Kidney (tissue), 14 donors: ENCODE measurements around the gene FGR. TPM values are rescaled to one million over a fixed set of nuclear protein-coding genes. Genes with fewer than 3 reads are reported as not detected.
A peak's percentile ranks its signal among the peaks of the same experiment; 100 is the strongest.

Source experiments
- DNase-seq, 5 donors: peaks; one replicate each; pipeline ENCODE4 v3.0.0-alpha.2; 2013 to 2020
- FAIRE-seq: peaks from 2 replicates; lab custom pipeline; 2012; peaks lifted over from hg19 to GRCh38; lab: Jason Lieb, UNC
- H3K27ac ChIP-seq, 2 donors: one replicate each; pipeline ENCODE4 v1.7.0; 2013; ENCODE audit warnings: low read depth in 2 of 2, low read length in 2 of 2, inconsistent platforms in 1 of 2
- H3K27me3 ChIP-seq: one replicate; pipeline ENCODE4 v1.7.1; 2013; ENCODE audit warnings: low read length, inconsistent platforms; ENCODE audit not compliant: control insufficient read depth, insufficient read depth
- H3K36me3 ChIP-seq, 3 donors: one replicate each; pipeline versions ENCODE4 v1.7.0 to v1.7.1; 2013; ENCODE audit warnings: low read length in 3 of 3, control low read depth in 1 of 3, inconsistent platforms in 1 of 3; ENCODE audit not compliant: insufficient read depth in 3 of 3, control insufficient read depth in 2 of 3
- H3K4me1 ChIP-seq, 3 donors: one replicate each; pipeline versions ENCODE4 v1.7.0 to v1.7.1; 2013; ENCODE audit warnings: low read length in 3 of 3, inconsistent platforms in 1 of 3, low read depth in 1 of 3; ENCODE audit not compliant: control insufficient read depth in 2 of 3, insufficient read depth in 2 of 3
- H3K4me3 ChIP-seq, 3 donors: one replicate each; pipeline versions ENCODE4 v1.7.0 to v1.8.1; 2013; ENCODE audit warnings: low read length in 3 of 3, control low read depth in 1 of 3, inconsistent platforms in 1 of 3
- H3K9ac ChIP-seq, 3 donors: one replicate each; pipeline versions ENCODE4 v1.7.0 to v1.7.1; 2013; ENCODE audit warnings: low read length in 3 of 3, control low read depth in 1 of 3, inconsistent platforms in 1 of 3
- H3K9me3 ChIP-seq, 3 donors: one replicate each; pipeline versions ENCODE4 v1.7.0 to v1.7.1; 2013; ENCODE audit warnings: low read length in 3 of 3, control low read depth in 1 of 3, inconsistent platforms in 1 of 3; ENCODE audit not compliant: control insufficient read depth in 2 of 3, insufficient read depth in 1 of 3
- intact Hi-C: fragments of 100-400 bp; cut with DNase I; formaldehyde crosslinking; loops from one replicate; pipeline ENCODE4 v1.11.1; 2022
- polyA plus RNA-seq: library from polyadenylated mRNA; stranded (reverse); fragments of 350-450 nt; fragmentation: Illumina TruSeq; extraction: RNeasy Lipid Tissue Mini Kit (QIAGEN cat#74804); gene quantifications from one replicate; pipeline ENCODE4 v1.2.3, GENCODE V29; 2014; ENCODE audit warnings: low read depth, low replicate concordance; ENCODE audit not compliant: insufficient read depth
- total RNA-seq: library from RNA; stranded (reverse); fragmentation: NEBNext Ultra II Directional; extraction: Animal tissue kit (Norgen Biotek cat#: 25700); gene quantifications from one replicate; pipeline ENCODE4 v1.2.1, GENCODE V29; 2021
- TF ChIP-seq, protein P1 (sequence below): IDR thresholded peaks from 3 replicates; pipeline ENCODE4 v1.5.1; 2012; ENCODE audit warnings: mild to moderate bottlenecking, moderate library complexity, borderline replicate concordance; ENCODE audit not compliant: insufficient read depth; ENCODE audit errors: extremely low read depth
- donor health status: control.
- donor health status: control.
- donor health status: control.
- donor health status: control.
- donor health status: control.
- donor health status: DM: yes; HTN: yes; CAD: no.
- donor health status: Normal renal cell carcinoma (clear cell type).

The FGR gene
- total and polyA plus RNA-seq, 2 donors from 2014 or later = 2.5 to 23.3 TPM

DNA sequence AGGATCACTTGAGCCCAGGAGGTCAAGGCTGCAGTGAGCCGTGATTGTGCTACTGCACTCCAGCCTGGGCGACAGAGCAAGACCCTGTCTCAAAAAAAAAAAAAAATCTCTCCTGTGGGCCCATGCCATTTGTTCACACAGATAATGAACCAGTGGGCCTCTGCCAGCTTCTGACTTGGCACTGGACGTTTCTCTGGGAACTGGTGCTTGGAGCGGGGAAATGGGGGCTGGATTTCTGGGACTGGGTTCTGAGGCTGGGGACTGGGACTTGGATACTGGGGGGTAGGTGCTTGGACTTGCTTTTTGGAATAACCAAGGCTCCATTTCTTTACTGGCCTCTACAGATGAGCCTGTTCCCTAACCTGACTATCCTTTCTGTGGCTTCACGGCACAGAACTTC is 27.3 kb upstream of the FGR start:
- no peak for DNase-seq
- Histone ChIP-seq H3K9ac (no peak overlapping the region), H3K4me3 (no peak overlapping the region), H3K9me3 (no peaks in the 10 kb centered on the region), H3K27ac (no peak overlapping the region), H3K4me1 (peaks cover 0 to 10% (median 0%) of the 10 kb centered on the region in 3 donors), H3K36me3 (no peaks in the 10 kb centered on the region), H3K27me3 (no peaks in the 10 kb centered on the region)
- FAIRE-seq = no peak
- intact Hi-C loops = loop anchor here (5.0 to 10.0 kb wide), 2 partner anchors 50 to 357 kb away; no protein-coding TSS in a partner anchor
- TF ChIP-seq, protein P1, sequence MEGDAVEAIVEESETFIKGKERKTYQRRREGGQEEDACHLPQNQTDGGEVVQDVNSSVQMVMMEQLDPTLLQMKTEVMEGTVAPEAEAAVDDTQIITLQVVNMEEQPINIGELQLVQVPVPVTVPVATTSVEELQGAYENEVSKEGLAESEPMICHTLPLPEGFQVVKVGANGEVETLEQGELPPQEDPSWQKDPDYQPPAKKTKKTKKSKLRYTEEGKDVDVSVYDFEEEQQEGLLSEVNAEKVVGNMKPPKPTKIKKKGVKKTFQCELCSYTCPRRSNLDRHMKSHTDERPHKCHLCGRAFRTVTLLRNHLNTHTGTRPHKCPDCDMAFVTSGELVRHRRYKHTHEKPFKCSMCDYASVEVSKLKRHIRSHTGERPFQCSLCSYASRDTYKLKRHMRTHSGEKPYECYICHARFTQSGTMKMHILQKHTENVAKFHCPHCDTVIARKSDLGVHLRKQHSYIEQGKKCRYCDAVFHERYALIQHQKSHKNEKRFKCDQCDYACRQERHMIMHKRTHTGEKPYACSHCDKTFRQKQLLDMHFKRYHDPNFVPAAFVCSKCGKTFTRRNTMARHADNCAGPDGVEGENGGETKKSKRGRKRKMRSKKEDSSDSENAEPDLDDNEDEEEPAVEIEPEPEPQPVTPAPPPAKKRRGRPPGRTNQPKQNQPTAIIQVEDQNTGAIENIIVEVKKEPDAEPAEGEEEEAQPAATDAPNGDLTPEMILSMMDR = no peak

DNA sequence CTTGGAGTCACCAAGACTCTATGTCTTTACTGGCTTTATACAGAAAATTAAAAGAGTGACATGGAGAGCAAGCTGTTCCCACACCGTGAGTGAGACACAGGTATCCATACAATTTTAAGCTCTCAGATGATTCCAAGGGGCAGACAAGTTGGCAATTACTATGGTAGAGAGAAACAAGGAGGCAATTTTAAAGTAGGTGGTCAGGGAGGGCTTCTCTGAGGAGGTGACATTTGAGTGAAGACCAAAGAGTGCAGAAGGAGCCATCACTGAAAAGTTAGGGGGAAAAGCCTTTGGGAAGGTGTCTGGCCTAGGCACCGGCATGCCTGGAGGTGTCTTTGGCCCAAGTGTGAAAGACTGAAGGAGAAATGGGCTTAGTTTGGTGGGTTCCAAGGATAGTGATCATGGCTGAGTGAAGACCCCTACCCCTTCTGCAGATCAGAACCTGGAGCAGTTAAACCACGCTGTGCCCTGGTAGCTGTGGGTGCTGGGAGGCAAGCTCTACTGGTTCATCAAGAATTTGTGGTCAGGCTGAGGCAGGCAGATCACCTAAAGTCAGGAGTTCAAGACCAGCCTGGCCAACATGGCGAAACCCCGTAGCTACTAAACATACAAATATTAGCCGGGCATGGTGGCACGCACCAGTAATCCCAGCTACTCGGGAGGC is 26.6 kb upstream of the FGR start:
- no peak for FAIRE-seq
- no peak overlapping the region for H3K9ac ChIP-seq
- H3K4me3 ChIP-seq = no peak overlapping the region
- intact Hi-C loops = loop anchor here (5.0 to 10.0 kb wide), 2 partner anchors 49 to 357 kb away; no protein-coding TSS in a partner anchor
- H3K4me1 ChIP-seq = peaks cover 0 to 10% (median 0%) of the 10 kb centered on the region in 3 donors
- H3K27ac ChIP-seq = no peak overlapping the region
- TF ChIP-seq, protein P1 = no peak
- H3K27me3 ChIP-seq = no peaks in the 10 kb centered on the region
- DNase-seq = no peak
- no peaks in the 10 kb centered on the region for H3K36me3 ChIP-seq
- H3K9me3 ChIP-seq = no peaks in the 10 kb centered on the region

DNA sequence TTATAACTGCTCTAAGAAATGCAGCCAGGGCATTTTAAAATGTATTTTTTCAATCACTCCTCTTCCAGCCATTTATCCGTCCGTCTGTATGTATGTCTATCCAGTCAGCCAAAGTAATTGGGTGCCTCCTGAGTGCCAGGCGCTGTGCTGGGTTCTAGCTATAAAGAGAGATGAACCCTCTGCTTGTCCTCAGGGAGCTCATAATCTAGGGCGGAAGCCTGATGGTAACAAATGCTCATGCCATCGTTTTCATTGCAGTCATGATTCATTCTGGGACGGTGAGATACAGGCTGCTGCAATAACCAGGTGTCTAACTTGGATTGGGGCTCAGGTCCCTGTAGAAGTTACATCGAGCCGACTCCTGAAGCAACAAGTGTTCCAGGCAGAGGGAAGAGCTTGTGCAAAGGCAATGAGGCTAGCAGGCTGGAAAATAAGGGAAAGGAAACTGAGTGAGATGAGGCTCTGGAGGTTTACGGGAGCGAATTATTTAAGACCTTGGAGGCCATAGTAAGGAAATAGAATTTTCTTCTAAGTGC is 25.4 kb upstream of the FGR start:
- peak overlapping the region in 2 of 3 donors; percentile 35 to 61 for H3K4me3 ChIP-seq
- intact Hi-C loops = loop anchor here (5.0 to 10.0 kb wide), 2 partner anchors 48 to 356 kb away; no protein-coding TSS in a partner anchor
- no peaks in the 10 kb centered on the region for H3K36me3 ChIP-seq
- FAIRE-seq (no peak), DNase-seq (peak in 1 of 5 donors; percentile 25)
- TF ChIP-seq, protein P1 = no peak
- H3K27me3 ChIP-seq = no peaks in the 10 kb centered on the region
- peaks cover 0 to 15% (median 0%) of the 10 kb centered on the region in 3 donors for H3K4me1 ChIP-seq
- H3K27ac ChIP-seq = peak overlapping the region; percentile 7 to 76
- peak overlapping the region in 2 of 3 donors; percentile 39 to 59 for H3K9ac ChIP-seq
- no peaks in the 10 kb centered on the region for H3K9me3 ChIP-seq
